Kidney epithelial cell (primary cell): ENCODE data around the gene CDC42. TPM values are rescaled to one million over a fixed set of nuclear protein-coding genes. Genes with fewer than 3 reads are reported as not detected.

Source experiments
- DNase-seq: peaks from one replicate; pipeline ENCODE4 v3.0.0-alpha.2; 2010; ENCODE audit warnings: low read depth
- H3K27me3 ChIP-seq: 2 replicates; pipeline ENCODE4 v1.6.0; 2011; ENCODE audit warnings: low read length; ENCODE audit not compliant: control insufficient read depth, insufficient read depth
- H3K36me3 ChIP-seq: 2 replicates; pipeline ENCODE4 v1.5.1; 2011; ENCODE audit warnings: low read length; ENCODE audit not compliant: control insufficient read depth, insufficient read depth
- H3K4me3 ChIP-seq: 2 replicates; pipeline ENCODE4 v1.5.1; 2011; ENCODE audit warnings: low read depth, mild to moderate bottlenecking, control low read depth, low read length
- CTCF ChIP-seq: IDR thresholded peaks from 2 replicates; pipeline ENCODE4 v1.5.1; 2011; ENCODE audit warnings: mild to moderate bottlenecking, moderate library complexity, low read length, control low read depth, inconsistent platforms; ENCODE audit not compliant: insufficient read depth, poor library complexity, severe bottlenecking
- total RNA-seq: library from RNA; depleted of rRNA; stranded (reverse); fragments of >200 nt; gene quantifications from 2 replicates; pipeline ENCODE4 v1.2.3, GENCODE V29; 2015

CDC42 gene
- total RNA-seq, 1 donor from 2014 or later, result 327 TPM

- no peak for TF ChIP-seq CTCF
- no peaks in the 10 kb centered on the region for H3K36me3 ChIP-seq
- H3K27me3 ChIP-seq, result no peaks in the 10 kb centered on the region
- no peak overlapping the region for H3K4me3 ChIP-seq
- no peak for DNase-seq
These were observed 6.8 kb upstream of the CDC42 start for GRCh38 chr1:22045604-22046228.

- no peaks in the 10 kb centered on the region for H3K27me3 ChIP-seq
- no peak for DNase-seq
- H3K36me3 ChIP-seq, result no peaks in the 10 kb centered on the region
- TF ChIP-seq CTCF, result no peak
- H3K4me3 ChIP-seq, result no peak overlapping the region
These were observed 3.9 kb upstream of the CDC42 start for GRCh38 chr1:22048351-22049192.

- Histone ChIP-seq H3K36me3 (no peaks in the 10 kb centered on the region), H3K27me3 (no peaks in the 10 kb centered on the region), H3K4me3 (no peak overlapping the region)
- DNase-seq, result no peak
- no peak for TF ChIP-seq CTCF
These were observed 2.2 kb upstream of the CDC42 start for GRCh38 chr1:22050330-22050729.

GRCh38 chr1:22051607-22052114 lies 848 bp upstream of the CDC42 start:
- Histone ChIP-seq H3K27me3 (no peaks in the 10 kb centered on the region), H3K4me3 (no peak overlapping the region), H3K36me3 (no peaks in the 10 kb centered on the region)
- no peak for DNase-seq
- no peak for TF ChIP-seq CTCF

- no peaks in the 10 kb centered on the region for H3K27me3 ChIP-seq
- TF ChIP-seq CTCF, result no peak
- peak; percentile 51 for DNase-seq
- peak overlapping the region; percentile 98 for H3K4me3 ChIP-seq
- H3K36me3 ChIP-seq, result no peaks in the 10 kb centered on the region
These were observed 730 bp downstream of the CDC42 start for GRCh38 chr1:22053017-22053860.
